Activated naive CD4-positive, alpha-beta T cell treated with anti-CD3 and anti-CD28 coated beads, Interleukin-2, amount 50 U/mL, for 72 hours (primary cell): ENCODE results near the gene TNS3. TPM values are rescaled to one million over a fixed set of nuclear protein-coding genes. Genes with fewer than 3 reads are reported as not detected.

Experiments used
- ATAC-seq, 2 donors: fragments of 150-1000 bp; cut with Tn5 transposase; 2 replicates each; pipeline ENCODE4 v1.10.0; 2021; ENCODE audit warnings: mild to moderate bottlenecking in 2 of 2, moderate library complexity in 2 of 2
- DNase-seq, 2 donors: peaks; one replicate each; pipeline ENCODE4 v3.0.0; 2021 to 2022; ENCODE audit warnings: low spot score in 2 of 2
- H3K27ac Mint-ChIP-seq, 2 donors: one replicate each; pipeline ENCODE4 v1.8.0; 2022; ENCODE audit warnings: mild to moderate bottlenecking in 2 of 2, mixed read lengths in 2 of 2
- H3K36me3 Mint-ChIP-seq, 2 donors: one replicate each; pipeline ENCODE4 v1.8.0; 2022; ENCODE audit warnings: mixed read lengths in 2 of 2
- H3K9me3 Mint-ChIP-seq, 2 donors: one replicate each; pipeline ENCODE4 v1.8.0; 2022; ENCODE audit warnings: mixed read lengths in 2 of 2
- total RNA-seq, 2 donors: library from RNA; stranded (reverse); gene quantifications; one replicate each; pipeline ENCODE4 v1.2.3, GENCODE V29; 2022

TNS3 gene
- total RNA-seq, 2 donors from 2014 or later = 0.23 to 1.7 TPM

- DNase-seq = no peak
Observed at GRCh38 chr7:47439181-47439667, 142.7 kb downstream of the TNS3 start.

GRCh38 chr7:47438411-47439029 lies 143.4 kb downstream of the TNS3 start:
- DNase-seq (no peak), ATAC-seq (no peak)
- Mint-ChIP-seq H3K27ac (no peak overlapping the region), H3K36me3 (no peaks in the 10 kb centered on the region), H3K9me3 (no peaks in the 10 kb centered on the region)

More at GRCh38 chr7:47439181-47439667, 142.7 kb downstream of the TNS3 start:
- no peak for ATAC-seq
- H3K9me3 Mint-ChIP-seq = no peaks in the 10 kb centered on the region
- no peak overlapping the region for H3K27ac Mint-ChIP-seq
- H3K36me3 Mint-ChIP-seq = no peaks in the 10 kb centered on the region

GRCh38 chr7:47435889-47436312 lies 146.0 kb downstream of the TNS3 start:
- H3K27ac Mint-ChIP-seq = no peak overlapping the region
- ATAC-seq (no peak), DNase-seq (no peak)
- H3K36me3 Mint-ChIP-seq = no peaks in the 10 kb centered on the region
- H3K9me3 Mint-ChIP-seq = no peaks in the 10 kb centered on the region

- H3K27ac Mint-ChIP-seq = no peak overlapping the region
- ATAC-seq (no peak), DNase-seq (no peak)
- no peaks in the 10 kb centered on the region for H3K36me3 Mint-ChIP-seq
- H3K9me3 Mint-ChIP-seq = no peaks in the 10 kb centered on the region
Observed at GRCh38 chr7:47433564-47433895, 148.4 kb downstream of the TNS3 start.

- no peaks in the 10 kb centered on the region for H3K9me3 Mint-ChIP-seq
- H3K36me3 Mint-ChIP-seq = no peaks in the 10 kb centered on the region
- DNase-seq (no peak), ATAC-seq (no peak)
- no peak overlapping the region for H3K27ac Mint-ChIP-seq
Observed at GRCh38 chr7:47432671-47433563, 149.0 kb downstream of the TNS3 start.

- Mint-ChIP-seq H3K36me3 (no peaks in the 10 kb centered on the region), H3K9me3 (no peaks in the 10 kb centered on the region), H3K27ac (no peak overlapping the region)
- ATAC-seq (no peak), DNase-seq (no peak)
Observed at GRCh38 chr7:47430422-47430821, 151.5 kb downstream of the TNS3 start.

- DNase-seq (no peak), ATAC-seq (no peak)
- no peaks in the 10 kb centered on the region for H3K36me3 Mint-ChIP-seq
- no peak overlapping the region for H3K27ac Mint-ChIP-seq
- H3K9me3 Mint-ChIP-seq = no peaks in the 10 kb centered on the region
Observed at GRCh38 chr7:47428768-47429472, 153.0 kb downstream of the TNS3 start.

- Mint-ChIP-seq H3K36me3 (no peaks in the 10 kb centered on the region), H3K9me3 (no peaks in the 10 kb centered on the region), H3K27ac (no peak overlapping the region)
- DNase-seq (no peak), ATAC-seq (no peak)
Observed at GRCh38 chr7:47428052-47428767, 153.7 kb downstream of the TNS3 start.

- ATAC-seq (no peak), DNase-seq (no peak)
- Mint-ChIP-seq H3K27ac (no peak overlapping the region), H3K9me3 (no peaks in the 10 kb centered on the region), H3K36me3 (no peaks in the 10 kb centered on the region)
Observed at GRCh38 chr7:47427051-47427643, 154.8 kb downstream of the TNS3 start.

GRCh38 chr7:47424523-47424922 lies 157.4 kb downstream of the TNS3 start:
- no peaks in the 10 kb centered on the region for H3K36me3 Mint-ChIP-seq
- H3K9me3 Mint-ChIP-seq = peaks cover 0 to 3% of the 10 kb centered on the region in 2 donors
- DNase-seq (no peak), ATAC-seq (no peak)
- H3K27ac Mint-ChIP-seq = no peak overlapping the region

- Mint-ChIP-seq H3K36me3 (no peaks in the 10 kb centered on the region), H3K9me3 (peaks cover 0 to 6% of the 10 kb centered on the region in 2 donors), H3K27ac (no peak overlapping the region)
- DNase-seq (no peak), ATAC-seq (no peak)
Observed at GRCh38 chr7:47423196-47423595, 158.7 kb downstream of the TNS3 start.

- no peak overlapping the region for H3K27ac Mint-ChIP-seq
- DNase-seq = no peak
- no peak for ATAC-seq
- peaks cover 0 to 6% of the 10 kb centered on the region in 2 donors for H3K9me3 Mint-ChIP-seq
- no peaks in the 10 kb centered on the region for H3K36me3 Mint-ChIP-seq
Observed at GRCh38 chr7:47422611-47423010, 159.3 kb downstream of the TNS3 start.

GRCh38 chr7:47421456-47421855 lies 160.5 kb downstream of the TNS3 start:
- H3K36me3 Mint-ChIP-seq = no peaks in the 10 kb centered on the region
- H3K27ac Mint-ChIP-seq = no peak overlapping the region
- ATAC-seq (no peak), DNase-seq (no peak)
- peaks cover 0 to 6% of the 10 kb centered on the region in 2 donors for H3K9me3 Mint-ChIP-seq

- DNase-seq (no peak), ATAC-seq (no peak)
- no peak overlapping the region for H3K27ac Mint-ChIP-seq
- H3K36me3 Mint-ChIP-seq = no peaks in the 10 kb centered on the region
- H3K9me3 Mint-ChIP-seq = peaks cover 0 to 6% of the 10 kb centered on the region in 2 donors
Observed at GRCh38 chr7:47420122-47420780, 161.7 kb downstream of the TNS3 start.

- DNase-seq (no peak), ATAC-seq (no peak)
- peaks cover 0 to 6% of the 10 kb centered on the region in 2 donors for H3K9me3 Mint-ChIP-seq
- no peaks in the 10 kb centered on the region for H3K36me3 Mint-ChIP-seq
- H3K27ac Mint-ChIP-seq = no peak overlapping the region
Observed at GRCh38 chr7:47419471-47419870, 162.4 kb downstream of the TNS3 start.
